ENCODE measurements around the gene EDA. TPM values are rescaled to one million over a fixed set of nuclear protein-coding genes. Genes with fewer than 3 reads are reported as not detected.

EDA gene
- total RNA-seq, 1 experiment from 2014 or later, result 0.15 TPM

DNA sequence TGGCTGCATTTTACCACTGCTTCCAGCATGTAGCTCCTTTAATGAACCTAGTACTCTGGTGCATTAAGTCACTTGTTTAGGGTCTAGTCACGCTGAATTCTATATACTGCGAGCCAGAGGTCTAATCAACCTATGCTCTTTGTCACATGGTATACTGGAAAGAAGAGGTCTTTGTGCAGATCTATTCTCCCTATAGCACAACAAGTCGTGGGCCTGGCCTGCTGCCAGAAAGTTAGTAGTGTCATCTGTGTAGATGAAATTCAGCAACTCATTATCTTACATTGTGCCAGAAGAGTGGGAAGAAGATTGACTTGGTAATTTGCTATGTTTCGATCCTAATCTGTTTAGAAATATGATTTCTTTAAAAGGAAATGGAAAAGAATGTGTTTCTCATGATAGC lies 353.0 kb downstream of the EDA start:
- BruUV-seq (replicated peaks), result no TSS peak
- DNase-seq, result no peak

GRCh38 chrX:69969460-69969859 lies 353.5 kb downstream of the EDA start:
- Histone ChIP-seq H3K36me3 (ENCODE audit: low read depth, low read length) (no peaks in the 10 kb centered on the region), H3K27me3 (ENCODE audit: low read length) (no peaks in the 10 kb centered on the region), H3F3A (ENCODE audit: low read length, unreplicated experiment) (no peaks in the 10 kb centered on the region), H3K4me2 (ENCODE audit: low read length) (no peak overlapping the region), H2AFZ (ENCODE audit: low read length) (no peak overlapping the region), H3K79me2 (ENCODE audit: low read length) (no peaks in the 10 kb centered on the region), H3K9ac (ENCODE audit: low read length) (no peak overlapping the region), H3K9me2 (replicated peaks; ENCODE audit: low read length) (no peaks in the 10 kb centered on the region), H4K20me1 (ENCODE audit: low read length) (no peaks in the 10 kb centered on the region), H3K9me3 (ENCODE audit: low read length) (no peaks in the 10 kb centered on the region), H3K27ac (ENCODE audit: low read length) (peak overlapping the region; percentile 27; the same call in 1 of the 2 replicates), H3K4me3 (ENCODE audit: low read length) (no peak overlapping the region), H3K4me1 (ENCODE audit: insufficient read depth, low read length) (no peaks in the 10 kb centered on the region; the same call in 1 of the 2 replicates)
- DNase-seq (peak; percentile 18), ATAC-seq (peak; percentile 76)
- ChIA-PET CTCF (no interaction called here), POLR2A (ENCODE audit: unreplicated experiment) (no interaction called here)
- BruUV-seq (replicated peaks), result no TSS peak
- intact Hi-C loops (cut with micrococcal nuclease), result no loop called here
- no peak for TF ChIP-seq EZH2 (IDR thresholded peaks at IDR 0.05; ENCODE audit: low read length, unreplicated experiment)
- TF ChIP-seq, protein P1, sequence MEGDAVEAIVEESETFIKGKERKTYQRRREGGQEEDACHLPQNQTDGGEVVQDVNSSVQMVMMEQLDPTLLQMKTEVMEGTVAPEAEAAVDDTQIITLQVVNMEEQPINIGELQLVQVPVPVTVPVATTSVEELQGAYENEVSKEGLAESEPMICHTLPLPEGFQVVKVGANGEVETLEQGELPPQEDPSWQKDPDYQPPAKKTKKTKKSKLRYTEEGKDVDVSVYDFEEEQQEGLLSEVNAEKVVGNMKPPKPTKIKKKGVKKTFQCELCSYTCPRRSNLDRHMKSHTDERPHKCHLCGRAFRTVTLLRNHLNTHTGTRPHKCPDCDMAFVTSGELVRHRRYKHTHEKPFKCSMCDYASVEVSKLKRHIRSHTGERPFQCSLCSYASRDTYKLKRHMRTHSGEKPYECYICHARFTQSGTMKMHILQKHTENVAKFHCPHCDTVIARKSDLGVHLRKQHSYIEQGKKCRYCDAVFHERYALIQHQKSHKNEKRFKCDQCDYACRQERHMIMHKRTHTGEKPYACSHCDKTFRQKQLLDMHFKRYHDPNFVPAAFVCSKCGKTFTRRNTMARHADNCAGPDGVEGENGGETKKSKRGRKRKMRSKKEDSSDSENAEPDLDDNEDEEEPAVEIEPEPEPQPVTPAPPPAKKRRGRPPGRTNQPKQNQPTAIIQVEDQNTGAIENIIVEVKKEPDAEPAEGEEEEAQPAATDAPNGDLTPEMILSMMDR (conservative IDR thresholded peaks at IDR 0.05; ENCODE audit: low read depth, low read length), result no peak
- TF ChIP-seq EZH2phosphoT487 (IDR thresholded peaks at IDR 0.05; ENCODE audit: borderline replicate concordance, low read length), result no peak

More for the DNA sequence above, 353.0 kb downstream of the EDA start:
- no peaks in the 10 kb centered on the region for H3F3A ChIP-seq (ENCODE audit: low read length, unreplicated experiment)
- no peaks in the 10 kb centered on the region for H3K9me2 ChIP-seq (replicated peaks; ENCODE audit: low read length)
- no peaks in the 10 kb centered on the region for H3K36me3 ChIP-seq (ENCODE audit: low read depth, low read length)
- ChIA-PET POLR2A (ENCODE audit: unreplicated experiment) (no interaction called here), CTCF (no interaction called here)
- H3K27ac ChIP-seq (ENCODE audit: low read length), result peak overlapping the region; percentile 27; the same call in 1 of the 2 replicates
- no peaks in the 10 kb centered on the region for H3K79me2 ChIP-seq (ENCODE audit: low read length)
- no peak; the same call in 1 of the 2 replicates for ATAC-seq
- no peak overlapping the region for H3K4me2 ChIP-seq (ENCODE audit: low read length)
- no peak overlapping the region for H2AFZ ChIP-seq (ENCODE audit: low read length)
- H3K27me3 ChIP-seq (ENCODE audit: low read length), result no peaks in the 10 kb centered on the region
- no peaks in the 10 kb centered on the region for H4K20me1 ChIP-seq (ENCODE audit: low read length)
- H3K9me3 ChIP-seq (ENCODE audit: low read length), result no peaks in the 10 kb centered on the region
- no peak overlapping the region for H3K4me3 ChIP-seq (ENCODE audit: low read length)
- no peaks in the 10 kb centered on the region; the same call in 1 of the 2 replicates for H3K4me1 ChIP-seq (ENCODE audit: insufficient read depth, low read length)
- intact Hi-C loops (cut with micrococcal nuclease), result no loop called here
- TF ChIP-seq EZH2 (IDR thresholded peaks at IDR 0.05; ENCODE audit: low read length, unreplicated experiment) (no peak), EZH2phosphoT487 (IDR thresholded peaks at IDR 0.05; ENCODE audit: borderline replicate concordance, low read length) (no peak)
- TF ChIP-seq, protein P1 (conservative IDR thresholded peaks at IDR 0.05; ENCODE audit: low read depth, low read length), result no peak
- no peak overlapping the region for H3K9ac ChIP-seq (ENCODE audit: low read length)

GRCh38 chrX:69987691-69988090 lies 371.8 kb downstream of the EDA start:
- no peaks in the 10 kb centered on the region for H3F3A ChIP-seq (ENCODE audit: low read length, unreplicated experiment)
- no peak overlapping the region for H2AFZ ChIP-seq (ENCODE audit: low read length)
- no peaks in the 10 kb centered on the region for H3K9me3 ChIP-seq (ENCODE audit: low read length)
- no peaks in the 10 kb centered on the region for H3K4me1 ChIP-seq (ENCODE audit: insufficient read depth, low read length)
- intact Hi-C loops (cut with micrococcal nuclease), result no loop called here
- BruUV-seq (replicated peaks), result no TSS peak
- no peaks in the 10 kb centered on the region for H3K79me2 ChIP-seq (ENCODE audit: low read length)
- ChIA-PET CTCF (no interaction called here), POLR2A (ENCODE audit: unreplicated experiment) (no interaction called here)
- H3K4me2 ChIP-seq (ENCODE audit: low read length), result no peak overlapping the region
- no peaks in the 10 kb centered on the region for H3K36me3 ChIP-seq (ENCODE audit: low read depth, low read length)
- ATAC-seq (no peak), DNase-seq (no peak)
- no peak overlapping the region for H3K27ac ChIP-seq (ENCODE audit: low read length)
- no peak overlapping the region for H3K4me3 ChIP-seq (ENCODE audit: low read length)
- H3K9me2 ChIP-seq (replicated peaks; ENCODE audit: low read length), result no peaks in the 10 kb centered on the region
- H4K20me1 ChIP-seq (ENCODE audit: low read length), result no peaks in the 10 kb centered on the region
- no peak overlapping the region for H3K9ac ChIP-seq (ENCODE audit: low read length)
- TF ChIP-seq, protein P1 (conservative IDR thresholded peaks at IDR 0.05; ENCODE audit: low read depth, low read length), result no peak
- TF ChIP-seq EZH2 (IDR thresholded peaks at IDR 0.05; ENCODE audit: low read length, unreplicated experiment) (no peak), EZH2phosphoT487 (IDR thresholded peaks at IDR 0.05; ENCODE audit: borderline replicate concordance, low read length) (no peak)
- no peaks in the 10 kb centered on the region for H3K27me3 ChIP-seq (ENCODE audit: low read length)

Data from PC-3 (cell line).